MM.1S (cell line): ENCODE measurements around the gene TACO1.

ENCODE experiments used
- DNase-seq: peaks from one replicate; pipeline ENCODE4 v3.0.0-alpha.2; 2015
- H2AFZ ChIP-seq: fragments of 300-600 bp; sonication (generic); 2 replicates; pipeline ENCODE4 v1.6.0; 2016; ENCODE audit warnings: antibody characterized with exemption, low read length
- H3F3A ChIP-seq: fragments of 300-600 bp; sonication (generic); 2 replicates; pipeline ENCODE4 v1.6.1; 2016; ENCODE audit warnings: mild to moderate bottlenecking, antibody characterized with exemption, low read length, moderate library complexity, mixed read lengths; ENCODE audit not compliant: insufficient read depth
- H3K27ac ChIP-seq: fragments of 300-600 bp; sonication (generic); 2 replicates; pipeline ENCODE4 v1.5.1; 2016; ENCODE audit warnings: mild to moderate bottlenecking, low read length
- H3K27me3 ChIP-seq: fragments of 300-600 bp; sonication (generic); replicated peaks from 2 replicates; pipeline ENCODE4 v1.6.0; 2016; ENCODE audit warnings: low read length; ENCODE audit not compliant: insufficient read depth
- H3K36me3 ChIP-seq: fragments of 300-600 bp; sonication (generic); replicated peaks from 2 replicates; pipeline ENCODE4 v1.6.1; 2016; ENCODE audit warnings: mild to moderate bottlenecking, low read length, mixed read lengths; ENCODE audit not compliant: insufficient read depth
- H3K4me1 ChIP-seq: fragments of 300-600 bp; sonication (generic); 2 replicates; pipeline ENCODE4 v1.6.1; 2016; ENCODE audit warnings: low read length, mixed read lengths
- H3K4me2 ChIP-seq: fragments of 300-600 bp; sonication (generic); 2 replicates; pipeline ENCODE4 v1.6.0; 2016; ENCODE audit warnings: low read depth, low read length
- H3K4me3 ChIP-seq: fragments of 300-600 bp; sonication (generic); 2 replicates; pipeline ENCODE4 v1.5.1; 2016; ENCODE audit warnings: low read length, mixed read lengths
- H3K79me2 ChIP-seq: fragments of 300-600 bp; sonication (generic); 2 replicates; pipeline ENCODE4 v1.6.1; 2016; ENCODE audit warnings: mixed run types, low read length, mixed read lengths
- H3K9ac ChIP-seq: fragments of 300-600 bp; sonication (generic); 2 replicates; pipeline ENCODE4 v1.6.1; 2016; ENCODE audit warnings: low read length, mixed read lengths
- H3K9me2 ChIP-seq: fragments of 300-600 bp; sonication (generic); replicated peaks from 2 replicates; pipeline ENCODE4 v1.6.1; 2016; ENCODE audit warnings: mild to moderate bottlenecking, low read length, mixed read lengths; ENCODE audit not compliant: insufficient read depth
- H3K9me3 ChIP-seq: fragments of 300-600 bp; sonication (generic); replicated peaks from 2 replicates; pipeline ENCODE4 v1.6.1; 2016; ENCODE audit warnings: mild to moderate bottlenecking, low read length, mixed read lengths; ENCODE audit not compliant: insufficient read depth
- H4K20me1 ChIP-seq: fragments of 300-600 bp; sonication (generic); 2 replicates; pipeline ENCODE4 v1.6.1; 2016; ENCODE audit warnings: mild to moderate bottlenecking, low read length, moderate library complexity, mixed read lengths; ENCODE audit not compliant: insufficient read depth
- CTCF ChIP-seq: fragments of 300-600 bp; sonication (generic); IDR thresholded peaks from 2 replicates; pipeline ENCODE4 v1.5.1; 2016; ENCODE audit warnings: antibody characterized with exemption, low read length, mixed read lengths
- EZH2 ChIP-seq: fragments of 300-600 bp; sonication (generic); optimal IDR thresholded peaks from 2 replicates; pipeline ENCODE3; 2017; ENCODE audit warnings: low read depth, mild to moderate bottlenecking, antibody characterized with exemption, low read length, mixed read lengths
- EZH2phosphoT487 ChIP-seq: fragments of 300-600 bp; sonication (generic); IDR thresholded peaks from 2 replicates; pipeline ENCODE4 v1.6.1; 2018; ENCODE audit warnings: antibody characterized with exemption, low read length

TACO1 gene

GRCh38 chr17:63633742-63634141 is 33.0 kb downstream of the TACO1 start:
- TF ChIP-seq EZH2phosphoT487 (no peak), EZH2 (no peak), CTCF (no peak)
- no peak overlapping the region for H3K4me2 ChIP-seq
- H3K9me3 ChIP-seq, result no peaks in the 10 kb centered on the region
- H3K27me3 ChIP-seq, result no peaks in the 10 kb centered on the region
- H3K4me1 ChIP-seq, result no peaks in the 10 kb centered on the region
- no peak overlapping the region for H3K4me3 ChIP-seq
- peaks cover 27% of the 10 kb centered on the region for H3K79me2 ChIP-seq
- no peak overlapping the region for H2AFZ ChIP-seq
- no peak for DNase-seq
- no peaks in the 10 kb centered on the region for H3K9me2 ChIP-seq
- H3K36me3 ChIP-seq, result no peaks in the 10 kb centered on the region; the same call in 1 of the 2 replicates
- no peak overlapping the region for H3K9ac ChIP-seq
- no peaks in the 10 kb centered on the region for H4K20me1 ChIP-seq
- H3K27ac ChIP-seq, result no peak overlapping the region
- H3F3A ChIP-seq, result no peaks in the 10 kb centered on the region

DNA sequence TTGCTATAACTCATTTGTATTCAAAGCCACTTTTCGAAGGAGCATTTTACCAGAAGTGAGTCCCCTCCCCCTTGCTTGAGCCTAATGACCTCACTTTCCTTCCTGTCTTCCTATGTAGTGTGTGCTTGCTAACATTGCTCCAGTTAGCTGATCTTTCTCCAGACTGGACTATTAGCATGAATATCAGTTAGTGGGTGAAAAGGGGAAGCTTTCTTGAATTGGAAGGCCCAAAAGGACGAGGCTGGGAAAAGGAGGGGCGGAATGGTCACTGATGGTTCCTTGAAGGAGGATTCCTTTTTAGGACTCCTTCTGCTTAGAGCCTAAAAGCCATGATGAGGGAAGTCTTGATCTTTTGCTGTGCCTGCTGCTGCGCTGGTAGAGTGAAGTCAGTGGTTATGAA is 33.5 kb downstream of the TACO1 start:
- no peak overlapping the region for H3K27ac ChIP-seq
- H3K79me2 ChIP-seq, result peaks cover 25% of the 10 kb centered on the region
- no peaks in the 10 kb centered on the region; the same call in 1 of the 2 replicates for H3K36me3 ChIP-seq

DNA sequence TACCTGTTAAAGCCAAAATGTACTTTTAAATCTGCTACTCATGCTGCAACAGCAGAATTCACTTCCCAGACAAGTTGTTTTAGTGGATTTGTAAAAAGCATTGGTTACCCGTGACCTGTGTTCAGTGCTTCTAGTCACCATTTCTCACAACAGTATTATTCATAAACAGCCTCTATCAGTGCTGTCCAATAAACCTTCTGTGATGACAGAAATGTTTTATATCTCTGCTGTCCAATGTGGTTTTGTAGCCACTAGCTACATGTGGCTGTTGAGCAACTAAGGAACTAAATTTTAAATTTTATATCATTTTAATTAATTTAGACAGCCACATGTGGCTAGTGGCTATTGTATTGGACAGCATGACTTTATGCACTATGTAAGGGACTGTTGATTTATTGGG is 34.1 kb downstream of the TACO1 start:
- H3K9me3 ChIP-seq, result no peaks in the 10 kb centered on the region
- H3K4me1 ChIP-seq, result no peaks in the 10 kb centered on the region
- no peaks in the 10 kb centered on the region for H4K20me1 ChIP-seq
- H3F3A ChIP-seq, result no peaks in the 10 kb centered on the region; the same call in 1 of the 2 replicates
- H3K27me3 ChIP-seq, result no peaks in the 10 kb centered on the region
- H3K9ac ChIP-seq, result no peak overlapping the region
- H3K9me2 ChIP-seq, result no peaks in the 10 kb centered on the region
- H3K79me2 ChIP-seq, result peaks cover 19% of the 10 kb centered on the region
- H2AFZ ChIP-seq, result no peak overlapping the region
- no peak overlapping the region for H3K4me2 ChIP-seq
- no peak overlapping the region for H3K4me3 ChIP-seq
- TF ChIP-seq EZH2, result no peak
- no peak for TF ChIP-seq EZH2phosphoT487
- TF ChIP-seq CTCF, result no peak
- no peak overlapping the region for H3K27ac ChIP-seq
- H3K36me3 ChIP-seq, result no peaks in the 10 kb centered on the region; the same call in 1 of the 2 replicates
- no peak for DNase-seq

More for the DNA sequence above, 33.5 kb downstream of the TACO1 start:
- no peaks in the 10 kb centered on the region; the same call in 1 of the 2 replicates for H3F3A ChIP-seq
- H3K4me1 ChIP-seq, result no peaks in the 10 kb centered on the region
- no peaks in the 10 kb centered on the region for H3K9me2 ChIP-seq
- no peaks in the 10 kb centered on the region for H3K27me3 ChIP-seq
- no peak for TF ChIP-seq CTCF
- no peak for TF ChIP-seq EZH2phosphoT487
- TF ChIP-seq EZH2, result no peak
- no peaks in the 10 kb centered on the region for H4K20me1 ChIP-seq
- H3K4me3 ChIP-seq, result no peak overlapping the region
- no peak overlapping the region for H3K4me2 ChIP-seq
- H3K9me3 ChIP-seq, result no peaks in the 10 kb centered on the region
- DNase-seq, result no peak
- H3K9ac ChIP-seq, result no peak overlapping the region
- H2AFZ ChIP-seq, result no peak overlapping the region
